ENCODE measurements around the gene PRKCD.

GRCh38 chr3:53230789-53231188, 69.8 kb downstream of the PRKCD start:
- no peak for TF ChIP-seq CTCF (IDR thresholded peaks at IDR 0.05)
- no peak for TF ChIP-seq ZFX (IDR thresholded peaks at IDR 0.05; ENCODE audit: borderline replicate concordance)
